ENCODE measurements around the gene MYH10. TPM values are rescaled to one million over a fixed set of nuclear protein-coding genes. Genes with fewer than 3 reads are reported as not detected.

Gene MYH10
- total RNA-seq, 1 experiment from 2014 or later = 251 TPM

DNA sequence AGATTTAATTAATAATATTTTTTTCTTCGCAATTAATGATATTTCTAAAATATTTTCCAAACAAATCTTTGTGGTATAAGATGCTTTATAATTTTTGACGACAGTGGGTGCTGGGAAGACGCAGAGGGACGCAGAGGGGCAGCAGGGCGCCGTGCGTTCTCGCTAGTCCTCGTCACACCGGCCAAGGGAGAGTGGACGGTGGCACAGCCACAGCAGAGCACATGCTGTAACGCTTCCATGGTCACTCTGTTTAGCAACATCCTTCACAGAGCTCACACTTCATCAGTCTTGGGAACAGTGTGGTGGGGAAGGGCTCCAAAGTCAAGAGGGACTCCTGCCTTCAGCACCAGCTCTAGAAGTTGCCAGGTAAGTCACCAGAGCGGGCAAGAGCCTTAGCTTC is 134.4 kb downstream of the MYH10 start:
- Histone ChIP-seq H3K4me1 (ENCODE audit: insufficient read depth, low read length) (no peaks in the 10 kb centered on the region), H2AK5ac (ENCODE audit: insufficient read length, low read length) (no peak overlapping the region), H3K18ac (ENCODE audit: insufficient read length, low read depth, low read length) (no peak overlapping the region), H3K27ac (ENCODE audit: insufficient read length, low read depth, low read length) (no peak overlapping the region), H3K23ac (ENCODE audit: insufficient read length, low read depth, low read length) (no peak overlapping the region), H3K79me2 (ENCODE audit: insufficient read depth, low read length) (no peaks in the 10 kb centered on the region), H2BK5ac (ENCODE audit: insufficient read length, low read length) (no peak overlapping the region), H4K91ac (ENCODE audit: insufficient read length, low read depth, low read length) (no peak overlapping the region), H3K27me3 (ENCODE audit: insufficient read depth, low read length) (no peaks in the 10 kb centered on the region), H3K23me2 (ENCODE audit: insufficient read length, low read depth, low read length, poor library complexity, severe bottlenecking) (no peaks in the 10 kb centered on the region), H2BK12ac (ENCODE audit: insufficient read length, low read depth, low read length) (no peak overlapping the region), H4K8ac (replicated peaks; ENCODE audit: insufficient read length, low read depth, low read length) (no peak overlapping the region), H3K14ac (ENCODE audit: insufficient read depth, low read length) (no peak overlapping the region), H3K56ac (ENCODE audit: insufficient read length, low read depth, low read length) (no peak overlapping the region), H3K4ac (ENCODE audit: low read depth, low read length) (no peak overlapping the region), H2AFZ (ENCODE audit: low read length) (no peak overlapping the region), H3K79me1 (ENCODE audit: insufficient read depth, low read depth, low read length, poor library complexity, severe bottlenecking) (no peaks in the 10 kb centered on the region), H2BK20ac (ENCODE audit: low read depth, low read length, poor library complexity, severe bottlenecking) (no peak overlapping the region), H2BK15ac (ENCODE audit: low read depth, low read length) (no peak overlapping the region), H3T11ph (ENCODE audit: low read length) (no peak overlapping the region), H3K9ac (ENCODE audit: extremely low read depth, insufficient read length, low read length) (no peak overlapping the region), H3K9me3 (ENCODE audit: control insufficient read depth, low read depth, low read length) (no peaks in the 10 kb centered on the region), H2BK120ac (ENCODE audit: low read depth, low read length, poor library complexity, severe bottlenecking) (no peak overlapping the region), H4K5ac (ENCODE audit: insufficient read length, low read depth, low read length) (no peak overlapping the region), H4K20me1 (ENCODE audit: control insufficient read depth, insufficient read depth, insufficient read length) (no peaks in the 10 kb centered on the region), H3K4me2 (ENCODE audit: insufficient read depth, insufficient read length, low read length) (no peak overlapping the region)
- WGBS (ENCODE audit: extremely low coverage, insufficient read length, low lambda C conversion rate) = no CpG with 5 or more reads among the region's 13 CpGs
- Mint-ChIP-seq H3K27me3 (ENCODE audit: low read depth) (no peaks in the 10 kb centered on the region; the same call in 1 of the 2 replicates), H3K4me3 (no peak overlapping the region), H3K4me1 (no peaks in the 10 kb centered on the region), H3K36me3 (ENCODE audit: insufficient read depth in 1 of 3, low read depth in 3 of 3) (peaks cover 53 to 97% (median 88%) of the 10 kb centered on the region in 3 experiments), H3K9me3 (no peaks in the 10 kb centered on the region), H3K27ac (peak overlapping the region in 1 of 3 experiments; percentile 49; a peak in 2 of 7 replicates)
- TF ChIP-seq, protein P1, sequence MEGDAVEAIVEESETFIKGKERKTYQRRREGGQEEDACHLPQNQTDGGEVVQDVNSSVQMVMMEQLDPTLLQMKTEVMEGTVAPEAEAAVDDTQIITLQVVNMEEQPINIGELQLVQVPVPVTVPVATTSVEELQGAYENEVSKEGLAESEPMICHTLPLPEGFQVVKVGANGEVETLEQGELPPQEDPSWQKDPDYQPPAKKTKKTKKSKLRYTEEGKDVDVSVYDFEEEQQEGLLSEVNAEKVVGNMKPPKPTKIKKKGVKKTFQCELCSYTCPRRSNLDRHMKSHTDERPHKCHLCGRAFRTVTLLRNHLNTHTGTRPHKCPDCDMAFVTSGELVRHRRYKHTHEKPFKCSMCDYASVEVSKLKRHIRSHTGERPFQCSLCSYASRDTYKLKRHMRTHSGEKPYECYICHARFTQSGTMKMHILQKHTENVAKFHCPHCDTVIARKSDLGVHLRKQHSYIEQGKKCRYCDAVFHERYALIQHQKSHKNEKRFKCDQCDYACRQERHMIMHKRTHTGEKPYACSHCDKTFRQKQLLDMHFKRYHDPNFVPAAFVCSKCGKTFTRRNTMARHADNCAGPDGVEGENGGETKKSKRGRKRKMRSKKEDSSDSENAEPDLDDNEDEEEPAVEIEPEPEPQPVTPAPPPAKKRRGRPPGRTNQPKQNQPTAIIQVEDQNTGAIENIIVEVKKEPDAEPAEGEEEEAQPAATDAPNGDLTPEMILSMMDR (conservative IDR thresholded peaks at IDR 0.05) = no peak
- no peak for DNase-seq
